ENCODE measurements around the gene LHFPL6.

LHFPL6 gene

DNA sequence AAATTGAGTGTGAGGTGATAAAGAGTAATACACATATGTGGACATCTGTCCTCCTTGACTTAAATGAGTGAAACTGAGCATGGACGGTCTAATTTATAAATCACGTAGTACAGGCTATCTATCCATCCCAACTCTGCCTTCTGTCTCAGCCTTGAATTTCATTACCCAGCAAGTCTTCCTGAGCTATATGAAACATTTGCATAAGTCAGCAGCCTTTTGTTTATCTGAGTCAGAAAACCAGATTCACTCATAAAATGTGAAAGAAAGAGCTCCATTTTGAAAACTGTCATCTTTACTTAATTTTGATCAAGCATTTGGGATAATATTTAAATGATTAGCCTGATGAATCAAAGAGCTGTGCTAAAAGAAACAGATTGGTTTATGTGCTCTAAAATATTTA lies 197.9 kb downstream of the LHFPL6 start:
- no peak for DNase-seq (ENCODE audit: low read depth)
- TF ChIP-seq, protein P1, sequence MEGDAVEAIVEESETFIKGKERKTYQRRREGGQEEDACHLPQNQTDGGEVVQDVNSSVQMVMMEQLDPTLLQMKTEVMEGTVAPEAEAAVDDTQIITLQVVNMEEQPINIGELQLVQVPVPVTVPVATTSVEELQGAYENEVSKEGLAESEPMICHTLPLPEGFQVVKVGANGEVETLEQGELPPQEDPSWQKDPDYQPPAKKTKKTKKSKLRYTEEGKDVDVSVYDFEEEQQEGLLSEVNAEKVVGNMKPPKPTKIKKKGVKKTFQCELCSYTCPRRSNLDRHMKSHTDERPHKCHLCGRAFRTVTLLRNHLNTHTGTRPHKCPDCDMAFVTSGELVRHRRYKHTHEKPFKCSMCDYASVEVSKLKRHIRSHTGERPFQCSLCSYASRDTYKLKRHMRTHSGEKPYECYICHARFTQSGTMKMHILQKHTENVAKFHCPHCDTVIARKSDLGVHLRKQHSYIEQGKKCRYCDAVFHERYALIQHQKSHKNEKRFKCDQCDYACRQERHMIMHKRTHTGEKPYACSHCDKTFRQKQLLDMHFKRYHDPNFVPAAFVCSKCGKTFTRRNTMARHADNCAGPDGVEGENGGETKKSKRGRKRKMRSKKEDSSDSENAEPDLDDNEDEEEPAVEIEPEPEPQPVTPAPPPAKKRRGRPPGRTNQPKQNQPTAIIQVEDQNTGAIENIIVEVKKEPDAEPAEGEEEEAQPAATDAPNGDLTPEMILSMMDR (IDR thresholded peaks at IDR 0.05; ENCODE audit: low read depth, low read length, missing control alignments): no peak
- no peak overlapping the region for H3K4me3 ChIP-seq (ENCODE audit: low read depth, low read length)

DNA sequence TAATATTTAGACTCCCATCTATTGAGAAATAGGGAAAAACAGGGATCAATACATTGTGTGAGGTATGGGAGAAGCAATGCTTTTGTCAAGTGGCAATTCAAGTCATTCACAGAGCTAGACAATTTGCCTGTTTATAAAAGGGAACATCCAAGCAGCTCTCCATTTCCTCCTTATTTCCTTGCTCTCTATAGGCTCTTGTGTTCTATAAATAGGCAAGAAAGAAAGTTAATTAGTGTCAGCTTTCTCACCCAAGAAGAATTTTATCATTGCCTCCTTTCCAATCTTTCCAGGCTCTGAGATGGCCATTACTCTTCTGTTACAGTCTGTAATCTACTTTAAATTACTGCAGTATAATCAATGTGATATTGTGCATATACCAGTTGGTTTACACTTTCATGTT lies 199.9 kb downstream of the LHFPL6 start:
- H3K4me3 ChIP-seq (ENCODE audit: low read depth, low read length): no peak overlapping the region
- TF ChIP-seq, protein P1 (IDR thresholded peaks at IDR 0.05; ENCODE audit: low read depth, low read length, missing control alignments): no peak
- no peak for DNase-seq (ENCODE audit: low read depth)

DNA sequence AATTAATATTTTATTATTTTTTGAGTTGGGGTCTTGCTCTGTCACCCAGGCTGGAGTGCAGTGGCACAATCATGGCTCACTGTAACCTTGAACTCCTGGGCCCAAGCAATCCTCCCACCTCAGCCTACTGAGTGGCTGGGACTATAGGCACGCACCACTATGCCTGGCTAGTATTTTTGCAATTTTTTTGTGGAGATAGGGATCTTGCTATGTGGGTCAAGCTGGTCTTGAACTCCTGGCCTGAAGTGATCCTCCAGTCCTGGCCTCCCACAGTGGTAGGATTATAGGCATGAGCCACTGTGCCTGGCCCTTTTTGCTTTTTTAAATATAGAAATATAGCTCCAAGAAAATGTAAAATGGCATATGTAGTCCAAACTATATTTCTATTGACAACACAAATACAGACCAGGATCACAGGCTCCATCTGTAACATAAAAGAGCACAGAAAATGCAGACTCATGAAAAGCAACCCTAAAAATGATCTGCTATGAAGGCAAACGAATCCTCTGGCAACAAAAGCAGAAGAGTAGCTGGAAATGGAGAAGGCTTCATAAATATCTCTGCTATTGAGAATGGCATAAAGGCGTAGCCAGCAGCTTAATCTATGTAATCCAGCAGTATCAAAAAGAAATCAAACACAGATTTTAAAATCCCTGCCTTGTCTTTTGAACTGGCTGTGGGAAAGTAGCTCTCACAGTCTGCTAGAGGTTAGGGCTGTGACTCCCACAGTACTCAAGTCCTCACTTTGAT lies 200.6 kb downstream of the LHFPL6 start:
- H3K4me3 ChIP-seq (ENCODE audit: low read depth, low read length): no peak overlapping the region
- DNase-seq (ENCODE audit: low read depth): no peak
- TF ChIP-seq, protein P1 (IDR thresholded peaks at IDR 0.05; ENCODE audit: low read depth, low read length, missing control alignments): no peak

DNA sequence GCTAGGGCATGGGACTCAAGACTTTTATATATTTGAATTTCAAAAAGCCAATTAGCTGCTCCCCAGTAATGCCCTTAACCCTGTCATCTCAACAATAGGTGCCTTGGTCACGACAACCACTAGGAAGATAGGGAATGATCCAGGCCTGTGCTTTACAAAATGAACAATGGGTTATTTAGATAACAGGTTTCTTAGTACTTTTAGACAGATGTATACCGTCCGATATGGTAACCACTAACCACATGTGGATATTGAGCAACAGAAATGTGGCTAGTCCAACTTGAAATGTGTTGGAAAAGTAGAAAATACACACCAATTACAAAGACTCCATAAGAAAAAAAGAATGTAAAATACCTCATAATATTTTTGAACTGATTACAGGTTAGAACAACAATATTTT lies 201.2 kb downstream of the LHFPL6 start:
- no peak overlapping the region for H3K4me3 ChIP-seq (ENCODE audit: low read depth, low read length)
- TF ChIP-seq, protein P1 (IDR thresholded peaks at IDR 0.05; ENCODE audit: low read depth, low read length, missing control alignments): no peak
- DNase-seq (ENCODE audit: low read depth): no peak

DNA sequence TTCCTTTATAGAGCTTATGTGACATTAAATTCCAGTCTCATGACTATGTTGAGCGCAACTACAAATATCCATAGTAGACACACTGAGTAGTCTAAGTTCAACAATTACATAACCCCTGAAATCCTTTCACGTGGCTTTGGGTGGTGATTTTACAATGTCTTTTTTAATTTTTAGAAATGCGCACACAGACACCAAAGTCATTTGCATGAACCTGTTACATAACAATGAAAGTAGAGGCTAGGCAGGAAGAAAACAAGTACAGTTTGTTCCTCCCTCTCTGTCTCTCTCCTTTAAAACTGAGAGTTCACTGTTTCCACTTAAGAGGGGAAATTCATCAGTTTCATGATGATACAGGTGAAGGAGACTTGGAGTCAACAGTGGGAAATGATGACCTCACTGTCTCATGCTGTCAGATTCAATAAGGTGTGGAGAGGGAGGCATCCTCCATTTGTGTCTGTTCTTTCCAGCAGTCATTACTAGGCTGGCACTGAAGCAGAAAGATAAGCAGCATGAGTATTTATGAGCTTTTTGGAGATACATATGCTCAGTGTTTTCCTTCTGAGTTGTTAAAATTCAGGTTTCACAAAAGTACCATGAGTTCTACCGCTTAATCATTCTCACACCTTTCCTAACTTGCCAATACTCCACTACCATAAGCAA lies 201.8 kb downstream of the LHFPL6 start:
- DNase-seq (ENCODE audit: low read depth): no peak
- H3K4me3 ChIP-seq (ENCODE audit: low read depth, low read length): no peak overlapping the region
- TF ChIP-seq, protein P1 (IDR thresholded peaks at IDR 0.05; ENCODE audit: low read depth, low read length, missing control alignments): no peak

DNA sequence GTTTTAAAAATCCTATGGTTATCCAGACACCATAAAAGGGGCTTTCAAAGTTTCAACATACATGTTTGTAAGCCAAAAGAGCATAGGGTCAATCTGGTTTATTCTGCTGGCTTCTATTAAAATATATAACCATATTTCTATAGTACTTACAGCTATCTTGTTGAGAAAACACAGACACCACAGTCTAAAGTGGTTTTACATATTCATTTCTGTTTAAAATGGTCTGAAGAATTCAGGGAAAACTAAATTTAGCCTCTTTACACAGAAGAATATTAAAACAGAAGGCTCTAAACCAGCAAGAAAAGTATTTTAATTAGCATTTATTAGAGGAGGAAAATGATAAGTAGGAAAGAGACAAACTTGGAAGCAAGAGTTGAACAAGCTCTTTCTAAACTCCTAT lies 203.9 kb downstream of the LHFPL6 start:
- TF ChIP-seq, protein P1 (IDR thresholded peaks at IDR 0.05; ENCODE audit: low read depth, low read length, missing control alignments): no peak
- no peak for DNase-seq (ENCODE audit: low read depth)
- no peak overlapping the region for H3K4me3 ChIP-seq (ENCODE audit: low read depth, low read length)

DNA sequence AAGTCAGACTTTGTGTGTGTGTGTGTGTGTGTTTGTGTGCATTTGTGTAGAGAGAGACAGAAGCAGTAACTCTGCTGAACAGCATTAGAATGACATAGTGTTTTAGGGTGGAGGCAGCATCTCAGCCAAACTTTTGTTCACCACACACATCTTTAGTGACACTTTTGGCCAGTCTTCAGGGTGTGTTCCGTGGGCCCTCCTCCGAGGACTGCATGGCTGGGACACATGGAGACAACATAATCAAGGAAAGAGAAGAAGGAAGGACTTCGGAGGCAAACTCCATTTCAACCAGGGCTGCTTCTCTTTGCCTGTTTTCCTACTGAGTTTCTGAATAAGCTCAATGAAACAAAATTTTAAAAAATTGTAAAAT lies 205.1 kb downstream of the LHFPL6 start:
- TF ChIP-seq, protein P1 (IDR thresholded peaks at IDR 0.05; ENCODE audit: low read depth, low read length, missing control alignments): no peak
- no peak overlapping the region for H3K4me3 ChIP-seq (ENCODE audit: low read depth, low read length)
- no peak for DNase-seq (ENCODE audit: low read depth)
